Heart right ventricle (tissue), 16 donors: ENCODE results near the gene ABLIM1. TPM values are rescaled to one million over a fixed set of nuclear protein-coding genes. Genes with fewer than 3 reads are reported as not detected.

Experiments
- ATAC-seq, 8 donors: fragments of 200-7000 bp; cut with Tn5 transposase; one replicate each; pipeline ENCODE4 v1.9.1; 2020; ENCODE audit warnings: mild to moderate bottlenecking in 8 of 8, moderate library complexity in 8 of 8, moderate number of reproducible peaks in 1 of 8
- DNase-seq, 2 donors: peaks; one replicate each; pipeline ENCODE4 v3.0.0-alpha.2; 2020
- H3K27ac ChIP-seq, 10 donors: fragments of 200-600 bp; sonication (generic) in 2 of 10; one replicate each; pipeline versions ENCODE4 v1.5.0 to v1.8.0; 2020 to 2022; ENCODE audit warnings: mild to moderate bottlenecking in 3 of 10
- H3K27me3 ChIP-seq, 7 donors: fragments of 200-600 bp; one replicate each; pipeline ENCODE4 v1.8.0; 2021 to 2022; ENCODE audit warnings: mild to moderate bottlenecking in 2 of 7
- H3K36me3 ChIP-seq, 9 donors: fragments of 200-600 bp; sonication (generic) in 1 of 9; one replicate each; pipeline versions ENCODE4 v1.5.0 to v1.8.0; 2020 to 2022; ENCODE audit warnings: mild to moderate bottlenecking in 2 of 9
- H3K4me1 ChIP-seq, 9 donors: fragments of 200-600 bp; sonication (generic) in 1 of 9; one replicate each; pipeline versions ENCODE4 v1.5.0 to v1.8.0; 2020 to 2022; ENCODE audit warnings: mild to moderate bottlenecking in 4 of 9
- H3K4me3 ChIP-seq, 10 donors: fragments of 200-600 bp; sonication (generic) in 2 of 10; one replicate each; pipeline versions ENCODE4 v1.5.0 to v1.8.0; 2020 to 2022; ENCODE audit warnings: mild to moderate bottlenecking in 7 of 10, moderate library complexity in 2 of 10
- H3K9me3 ChIP-seq, 11 donors: fragments of 200-600 bp in 10 of 11; sonication (generic) in 2 of 11; one replicate each; pipeline versions ENCODE4 v1.5.0 to v1.8.0; 2013 to 2022; ENCODE audit warnings: mild to moderate bottlenecking in 2 of 11, control low read depth in 1 of 11, moderate library complexity in 1 of 11
- CTCF ChIP-seq, 9 donors: fragments of 200-600 bp; sonication (generic) in 2 of 9; IDR thresholded peaks; one replicate each; pipeline versions ENCODE4 v1.5.0 to v1.8.0; 2021 to 2022; ENCODE audit warnings: antibody characterized with exemption in 9 of 9, mild to moderate bottlenecking in 5 of 9, moderate library complexity in 1 of 9
- WGBS, 2 donors: extraction: QIAGEN DNeasy Blood & Tissue Kit; methylation state at CpG; one replicate each; pipeline ENCODE4 v1.1.7; 2013; ENCODE audit warnings: inconsistent platforms in 1 of 2; 5-methylcytosine and 5-hydroxymethylcytosine counted together
- intact Hi-C, 10 donors: fragments of 100-400 bp; cut with DNase I; formaldehyde crosslinking; loops; one replicate each; pipeline versions ENCODE4 v1.11.1 to v1.14.2; 2022
- polyA plus RNA-seq, 2 donors: library from polyadenylated mRNA; stranded (reverse); fragments of 200-250 nt; gene quantifications; one replicate each; pipeline ENCODE4 v1.2.3, GENCODE V29; 2013
- total RNA-seq, 10 donors: library from RNA; stranded (reverse); fragmentation: NEBNext Ultra II Directional in 3 of 10; extraction: Animal tissue kit (Norgen Biotek cat#: 25700) in 3 of 10; gene quantifications; one replicate each; pipeline versions ENCODE4 v1.2.1 to v1.2.4, GENCODE V29; 2021 to 2023
- donor health status: Arrhythmogenic right ventricular cardiomyopathy.
- donor health status: ischemic (EF 13 %, LVEDD 7.1; RV severe dilation, severe dysfunction).
- donor health status: healthy with polysubstance abuse.
- donor health status: DM: no; HTN: yes; CAD: no.
- donor health status: DM: no; HTN: no; CAD: no.
- donor health status: ischemic (EF 25% LVEDD 6.9; RV normal size, moderate dysfunction).
- donor health status: ischemic (EF 25% LVEDD 5.7; RV mildly dilated, moderate dysfunction).
- donor health status: healthy.
- donor health status: DM: yes; HTN: yes; CAD: no.
- donor health status: Ischemic cardiomyopathy.
- donor health status: ischemic (EF 35%, LVEDD 5.7; RV mildly dilated, moderate dysfunction).
- donor health status: nonischemic (EF 11% LVEDD 7.7; RV severe dilation, severe dysfunction).
- donor health status: DM: yes; HTN: yes; CAD: no.
- donor health status: PGD.
- donor health status: ischemic (EF 29% LVEDD 5.4; RV normal size, mild dysfunction).
- donor health status: nonischemic (EF 23%, LVEDD 6.1; RV moderate dilation, normal function).

ABLIM1 gene
- total and polyA plus RNA-seq, 12 donors = 119 to 816 (median 600) TPM

GRCh38 chr10:114519306-114519669 lies 138.8 kb downstream of the ABLIM1 start:
- H3K27ac ChIP-seq = peak overlapping the region in 8 of 10 donors; percentile 27 to 72 (median 43)
- no peaks in the 10 kb centered on the region for H3K27me3 ChIP-seq
- no peak for TF ChIP-seq CTCF (IDR thresholded peaks at IDR 0.05)
- ATAC-seq = peak in 3 of 8 donors; percentile 25 to 50 (median 34)
- WGBS, 2 donors = 52 to 55% methylated on average over 5 of the region's 5 CpGs
- intact Hi-C loops = loop anchor here in 2 of 10 donors (5.0 kb wide), 1 partner anchor 37 kb away; no protein-coding TSS in a partner anchor
- no peak for DNase-seq
- peaks cover 0 to 24% (median 0%) of the 10 kb centered on the region in 9 donors for H3K36me3 ChIP-seq
- peaks cover 19 to 100% (median 96%) of the 10 kb centered on the region in 9 donors for H3K4me1 ChIP-seq
- no peak overlapping the region for H3K4me3 ChIP-seq
- no peaks in the 10 kb centered on the region for H3K9me3 ChIP-seq

- peak overlapping the region in 5 of 10 donors; percentile 4 to 72 (median 44) for H3K27ac ChIP-seq
These were observed 139.4 kb downstream of the ABLIM1 start for GRCh38 chr10:114518401-114519305.

GRCh38 chr10:114517368-114518250 lies 140.5 kb downstream of the ABLIM1 start:
- TF ChIP-seq CTCF (IDR thresholded peaks at IDR 0.05) = no peak
- ATAC-seq (no peak), DNase-seq (no peak)
- Histone ChIP-seq H3K4me1 (peaks cover 19 to 98% (median 90%) of the 10 kb centered on the region in 9 donors), H3K27ac (peak overlapping the region in 7 of 10 donors; percentile 8 to 72 (median 41)), H3K9me3 (no peaks in the 10 kb centered on the region), H3K36me3 (peaks cover 0 to 24% (median 0%) of the 10 kb centered on the region in 9 donors), H3K4me3 (no peak overlapping the region), H3K27me3 (no peaks in the 10 kb centered on the region)
- intact Hi-C loops = loop anchor here in 2 of 10 donors (5.0 kb wide), 1 partner anchor 35 kb away; no protein-coding TSS in a partner anchor
- 58 to 62% methylated on average over 14 of the region's 14 CpGs for WGBS, 2 donors

More at GRCh38 chr10:114518401-114519305, 139.4 kb downstream of the ABLIM1 start:
- intact Hi-C loops = loop anchor here in 2 of 10 donors (5.0 kb wide), 1 partner anchor 36 kb away; no protein-coding TSS in a partner anchor
- Histone ChIP-seq H3K4me3 (no peak overlapping the region), H3K9me3 (no peaks in the 10 kb centered on the region), H3K36me3 (peaks cover 0 to 24% (median 0%) of the 10 kb centered on the region in 9 donors), H3K27me3 (no peaks in the 10 kb centered on the region), H3K4me1 (peaks cover 19 to 100% (median 96%) of the 10 kb centered on the region in 9 donors)
- no peak for DNase-seq
- TF ChIP-seq CTCF (IDR thresholded peaks at IDR 0.05) = no peak
- WGBS, 2 donors = 69 to 73% methylated on average over 4 of the region's 4 CpGs
- ATAC-seq = peak in 1 of 8 donors; percentile 2

GRCh38 chr10:114516356-114516755 lies 141.7 kb downstream of the ABLIM1 start:
- intact Hi-C loops = loop anchor here in 2 of 10 donors (5.0 kb wide), 1 partner anchor 34 kb away; no protein-coding TSS in a partner anchor
- 51 to 63% methylated on average over 3 of the region's 3 CpGs for WGBS, 2 donors

More at GRCh38 chr10:114516356-114516755, 141.7 kb downstream of the ABLIM1 start:
- Histone ChIP-seq H3K4me1 (peaks cover 16 to 94% (median 77%) of the 10 kb centered on the region in 9 donors), H3K27me3 (no peaks in the 10 kb centered on the region), H3K27ac (peak overlapping the region in 8 of 10 donors; percentile 2 to 72 (median 43)), H3K36me3 (peaks cover 0 to 26% (median 0%) of the 10 kb centered on the region in 9 donors), H3K4me3 (no peak overlapping the region), H3K9me3 (no peaks in the 10 kb centered on the region)
- ATAC-seq = no peak
- no peak for TF ChIP-seq CTCF (IDR thresholded peaks at IDR 0.05)
- no peak for DNase-seq
